GM12878 (cell line): ENCODE data around the gene FAAH2.

Experiments
- CTCF ChIP-seq, 3 experiments: IDR thresholded peaks in 2 of 3; conservative IDR thresholded peaks in 1 of 3; 2 replicates each; pipeline ENCODE4 v1.5.1; 2011; ENCODE audit warnings: low read depth in 3 of 3, low read length in 3 of 3, mild to moderate bottlenecking in 3 of 3, control low read depth in 2 of 3, moderate library complexity in 2 of 3, inconsistent platforms in 1 of 3, mixed read lengths in 1 of 3; ENCODE audit not compliant: control insufficient read depth in 2 of 3, insufficient read depth in 1 of 3; ENCODE audit errors: extremely low read depth in 1 of 3
- E2F4 ChIP-seq: IDR thresholded peaks from 2 replicates; pipeline ENCODE4 v1.6.1; 2012; ENCODE audit warnings: low read depth, low read length, improper control_type of control experiment
- IKZF2 ChIP-seq, 2 experiments: fragments of 450-650 bp; IDR thresholded peaks; 2 replicates each; pipeline ENCODE4 v1.6.1; 2017; ENCODE audit warnings: mild to moderate bottlenecking in 2 of 2, moderate library complexity in 2 of 2
- LARP7 ChIP-seq: fragments of 450-650 bp; IDR thresholded peaks from 2 replicates; pipeline ENCODE4 v1.6.1; 2017; ENCODE audit warnings: mild to moderate bottlenecking
- NR2C2 ChIP-seq: IDR thresholded peaks from 2 replicates; pipeline ENCODE4 v1.6.1; 2011; ENCODE audit warnings: borderline replicate concordance, low read depth; ENCODE audit not compliant: control insufficient read depth, insufficient read length
- RAD21 ChIP-seq: IDR thresholded peaks from 2 replicates; pipeline ENCODE4 v1.6.1; 2011; ENCODE audit warnings: mild to moderate bottlenecking, low read depth, low read length, moderate library complexity; ENCODE audit not compliant: insufficient read depth
- SIN3A ChIP-seq: IDR thresholded peaks from 2 replicates; pipeline ENCODE4 v1.6.1; 2012; ENCODE audit warnings: low read depth, low read length, improper control_type of control experiment
- SMARCA5 ChIP-seq: fragments of 450-650 bp; IDR thresholded peaks from 2 replicates; pipeline ENCODE4 v1.6.1; 2017; ENCODE audit warnings: mild to moderate bottlenecking
- SREBF2 ChIP-seq: IDR thresholded peaks from 2 replicates; pipeline ENCODE4 v1.6.1; 2012; ENCODE audit warnings: mild to moderate bottlenecking, low read length
- SRF ChIP-seq, 2 experiments: IDR thresholded peaks; 2 replicates each; pipeline ENCODE4 v1.6.1; 2011; ENCODE audit warnings: low read depth in 2 of 2, low read length in 2 of 2, mild to moderate bottlenecking in 1 of 2, moderate library complexity in 1 of 2
- ZZZ3 ChIP-seq: IDR thresholded peaks from 2 replicates; pipeline ENCODE4 v1.6.1; 2011; ENCODE audit warnings: low read depth; ENCODE audit not compliant: control insufficient read depth, insufficient read length

GRCh38 chrX:57270980-57271379 is 15.5 kb upstream of the FAAH2 start:
- TF ChIP-seq SREBF2 (no peak), RAD21 (no peak), CTCF (IDR thresholded peaks at IDR 0.05 in 2 of 3, conservative IDR thresholded peaks at IDR 0.05 in 1 of 3; ENCODE audit: control insufficient read depth in 2 of 3, extremely low read depth in 1 of 3, insufficient read depth in 1 of 3, low read depth in 3 of 3, low read length in 3 of 3) (no peak), NR2C2 (no peak), SRF (IDR thresholded peaks at IDR 0.05; ENCODE audit: low read depth in 2 of 2, low read length in 2 of 2) (no peak), SIN3A (no peak), ZZZ3 (no peak), LARP7 (no peak), IKZF2 (IDR thresholded peaks at IDR 0.05) (no peak), E2F4 (no peak), SMARCA5 (no peak)
